K562 (cell line): ENCODE results near the gene SNRNP70. TPM values are rescaled to one million over a fixed set of nuclear protein-coding genes. Genes with fewer than 3 reads are reported as not detected.
A peak's percentile ranks its signal among the peaks of the same experiment; 100 is the strongest.

Experiments used
- BHLHE40 ChIP-seq: IDR thresholded peaks from 2 replicates; pipeline ENCODE4 v1.6.1; 2011; ENCODE audit warnings: low read length, improper control_type of control experiment
- BMI1 ChIP-seq: fragments of 150-350 bp; IDR thresholded peaks from 2 replicates; pipeline ENCODE4 v1.6.1; 2014; ENCODE audit warnings: low read length
- CXXC5 ChIP-seq: fragments of 250-450 bp; sonication (Bioruptor Pico); IDR thresholded peaks from 2 replicates; pipeline ENCODE4 v1.8.0; 2022; ENCODE audit warnings: inconsistent platforms, mild to moderate bottlenecking, moderate library complexity
- DIDO1 ChIP-seq: fragments of 450-650 bp; IDR thresholded peaks from 2 replicates; pipeline ENCODE4 v1.6.1; 2016; ENCODE audit warnings: low read depth, missing biosample characterization, missing genetic modification characterization
- DPF2 ChIP-seq: fragments of 450-650 bp; IDR thresholded peaks from 2 replicates; pipeline ENCODE4 v1.6.1; 2016
- ELF1 ChIP-seq: fragments of 200-800 bp; sonication (Bioruptor generic); IDR thresholded peaks from 2 replicates; pipeline ENCODE4 v1.6.1; 2016; ENCODE audit warnings: missing genetic modification characterization, missing compliant biosample characterization
- FOXK1 ChIP-seq: sonication (generic); formaldehyde crosslinking; IDR thresholded peaks from 2 replicates; pipeline ENCODE4 v1.8.0; 2022; ENCODE audit warnings: missing genetic modification reagents, mild to moderate bottlenecking, borderline replicate concordance
- HIVEP1 ChIP-seq: fragments of 250-450 bp; sonication (Bioruptor Pico); IDR thresholded peaks from 2 replicates; pipeline ENCODE4 v1.4.0; 2020; ENCODE audit warnings: mild to moderate bottlenecking
- HNRNPK ChIP-seq: fragments of 200-400 bp; formaldehyde crosslinking; IDR thresholded peaks from one replicate; pipeline ENCODE4 v1.6.1; 2018; ENCODE audit warnings: mild to moderate bottlenecking, low read depth, low read length; ENCODE audit not compliant: poor library complexity, severe bottlenecking
- IRF1 ChIP-seq: sonication (generic); formaldehyde crosslinking; IDR thresholded peaks from 2 replicates; pipeline ENCODE4 v1.8.0; 2022; ENCODE audit warnings: missing genetic modification reagents, mild to moderate bottlenecking, borderline replicate concordance
- LARP7 ChIP-seq: fragments of 450-650 bp; IDR thresholded peaks from 2 replicates; pipeline ENCODE4 v1.6.1; 2016
- MAFG ChIP-seq: fragments of 450-650 bp; conservative IDR thresholded peaks from 2 replicates; pipeline ENCODE4 v1.6.1; 2016; ENCODE audit warnings: missing genetic modification characterization, missing compliant biosample characterization
- MAFK ChIP-seq: IDR thresholded peaks from 2 replicates; pipeline ENCODE4 v1.6.1; 2011; ENCODE audit warnings: low read length, improper control_type of control experiment
- NBN ChIP-seq: fragments of 450-650 bp; IDR thresholded peaks from 2 replicates; pipeline ENCODE4 v1.6.1; 2016; ENCODE audit warnings: low read depth, mild to moderate bottlenecking
- TBP ChIP-seq: optimal IDR thresholded peaks from 2 replicates; pipeline ENCODE3; 2011; ENCODE audit warnings: low read depth, low read length, improper control_type of control experiment
- TEAD1 ChIP-seq, 2 experiments: fragments of 450-650 bp in 1 of 2; sonication (generic) in 1 of 2; formaldehyde crosslinking; IDR thresholded peaks; 2 replicates each; pipeline versions ENCODE4 v1.4.0 to v1.8.0; 2020 to 2022; ENCODE audit warnings: mild to moderate bottlenecking in 2 of 2, missing genetic modification reagents in 1 of 2
- TEAD2 ChIP-seq: fragments of 450-650 bp; IDR thresholded peaks from 2 replicates; pipeline ENCODE4 v1.6.1; 2016; ENCODE audit warnings: missing genetic modification characterization, control low read depth, missing compliant biosample characterization
- TEAD4 ChIP-seq, 2 experiments: sonication (generic) in 1 of 2; formaldehyde crosslinking in 1 of 2; IDR thresholded peaks; 2 replicates each; pipeline versions ENCODE4 v1.6.1 to v1.8.0; 2012 to 2022; ENCODE audit warnings: borderline replicate concordance in 1 of 2, inconsistent platforms in 1 of 2, low read length in 1 of 2, mild to moderate bottlenecking in 1 of 2, missing genetic modification reagents in 1 of 2
- TSC22D4 ChIP-seq: fragments of 450-650 bp; IDR thresholded peaks from 2 replicates; pipeline ENCODE4 v1.6.1; 2016; ENCODE audit warnings: missing genetic modification characterization, missing biosample characterization, control low read depth
- WHSC1 ChIP-seq: IDR thresholded peaks from one replicate; pipeline ENCODE4 v1.6.1; 2012; ENCODE audit warnings: low read length, control low read depth, inconsistent platforms
- YY1 ChIP-seq, 3 experiments: IDR thresholded peaks; 2 replicates each; pipeline ENCODE4 v1.6.1; 2011; ENCODE audit warnings: low read length in 2 of 3, mild to moderate bottlenecking in 2 of 3, moderate library complexity in 2 of 3, borderline replicate concordance in 1 of 3, control low read depth in 1 of 3, low read depth in 1 of 3; ENCODE audit not compliant: insufficient read depth in 3 of 3, insufficient replicate concordance in 2 of 3, control insufficient read depth in 1 of 3, insufficient read length in 1 of 3; ENCODE audit errors: extremely low read depth in 1 of 3
- ZNF324 ChIP-seq: fragments of 250-450 bp; sonication (Bioruptor Pico); IDR thresholded peaks from 2 replicates; pipeline ENCODE4 v1.4.0; 2020; ENCODE audit warnings: mild to moderate bottlenecking
- ZNF354B ChIP-seq: fragments of 250-450 bp; sonication (Bioruptor Pico); IDR thresholded peaks from 2 replicates; pipeline ENCODE4 v1.4.0; 2020
- ZNF695 ChIP-seq: fragments of 450-650 bp; formaldehyde crosslinking; IDR thresholded peaks from 2 replicates; pipeline ENCODE4 v1.4.0; 2020; ENCODE audit warnings: mild to moderate bottlenecking, moderate library complexity
- polyA plus RNA-seq, 8 experiments: library from polyadenylated mRNA; depleted of rRNA in 4 of 8; stranded (reverse) in 5 of 8; unstranded in 3 of 8; fragments of >200 nt; fragmentation: Nextera tagmentation in 2 of 8; fragmentation: Illumina TruSeq in 1 of 8; extraction: Ambion mirVana in 2 of 8; extraction: Trizol in 1 of 8; gene quantifications; 2 replicates each; pipeline versions ENCODE4 v1.2.1 to v1.2.3, GENCODE V29; 2011 to 2014; ENCODE audit warnings: inconsistent platforms in 1 of 8, missing spikeins in 1 of 8
- total RNA-seq, 7 experiments: library from RNA; depleted of rRNA in 6 of 7; stranded (reverse); fragments of >200 nt in 6 of 7; fragmentation: Illumina TruSeq in 2 of 7; extraction: Trizol in 2 of 7; gene quantifications; 2 replicates each; pipeline versions ENCODE4 v1.2.1 to v1.2.3, GENCODE V29; 2011 to 2021; ENCODE audit warnings: low replicate concordance in 1 of 7
- TF ChIP-seq, protein P1 (sequence below): fragments of 150-350 bp; IDR thresholded peaks from 2 replicates; pipeline ENCODE4 v1.6.1; 2014; ENCODE audit warnings: low read depth, mild to moderate bottlenecking, low read length, borderline replicate concordance

The SNRNP70 gene
- total and polyA plus RNA-seq, 9 of the 15 experiments (the other 6 are each of a cell fraction or from before 2014, with no cell fraction given) = 2.8 to 496 (median 136) TPM

GRCh38 chr19:49085020-49085867 is at the start of gene SNRNP70 (continued):
- TF ChIP-seq CXXC5 (CRISPR knock-in tag) (peak; percentile 89), TEAD2 (tag) (no peak), BMI1 (no peak), YY1 (IDR thresholded peaks at IDR 0.05; ENCODE audit: borderline replicate concordance in 1 of 3, control insufficient read depth in 1 of 3, extremely low read depth in 1 of 3, insufficient read depth in 3 of 3, insufficient read length in 1 of 3, insufficient replicate concordance in 2 of 3, low read depth in 1 of 3, low read length in 2 of 3) (no peak), DPF2 (peak; percentile 52; the same call in 1 of the 2 replicates), HIVEP1 (CRISPR knock-in tag) (peak; percentile 61; the same call in 1 of the 2 replicates), WHSC1 (no peak), MAFG (tag) (no peak), IRF1 (CRISPR knock-in tag) (no peak), TBP (peak; percentile 79), DIDO1 (tag) (peak; percentile 62; the same call in 1 of the 2 replicates), MAFK (no peak), HNRNPK (no peak), NBN (peak; percentile 48; the same call in 1 of the 2 replicates), BHLHE40 (no peak), ELF1 (tag) (peak; percentile 84), FOXK1 (CRISPR knock-in tag) (0 out of 2 replicates have a peak, but pooled peaks have one; percentile 33), ZNF324 (CRISPR knock-in tag) (no peak), ZNF354B (CRISPR knock-in tag) (no peak), LARP7 (0 out of 2 replicates have a peak, but pooled peaks have one; percentile 55), TEAD1 (CRISPR knock-in tag; IDR thresholded peaks at IDR 0.05) (peak in 1 of 2 experiments; percentile 60; a peak in 1 of 4 replicates), TEAD4 (IDR thresholded peaks at IDR 0.05; ENCODE audit: low read length) (no peak), TEAD4 (CRISPR knock-in tag; IDR thresholded peaks at IDR 0.05; ENCODE audit: borderline replicate concordance) (no peak), ZNF695 (CRISPR knock-in tag) (no peak), TSC22D4 (tag) (no peak)
- TF ChIP-seq, protein P1, sequence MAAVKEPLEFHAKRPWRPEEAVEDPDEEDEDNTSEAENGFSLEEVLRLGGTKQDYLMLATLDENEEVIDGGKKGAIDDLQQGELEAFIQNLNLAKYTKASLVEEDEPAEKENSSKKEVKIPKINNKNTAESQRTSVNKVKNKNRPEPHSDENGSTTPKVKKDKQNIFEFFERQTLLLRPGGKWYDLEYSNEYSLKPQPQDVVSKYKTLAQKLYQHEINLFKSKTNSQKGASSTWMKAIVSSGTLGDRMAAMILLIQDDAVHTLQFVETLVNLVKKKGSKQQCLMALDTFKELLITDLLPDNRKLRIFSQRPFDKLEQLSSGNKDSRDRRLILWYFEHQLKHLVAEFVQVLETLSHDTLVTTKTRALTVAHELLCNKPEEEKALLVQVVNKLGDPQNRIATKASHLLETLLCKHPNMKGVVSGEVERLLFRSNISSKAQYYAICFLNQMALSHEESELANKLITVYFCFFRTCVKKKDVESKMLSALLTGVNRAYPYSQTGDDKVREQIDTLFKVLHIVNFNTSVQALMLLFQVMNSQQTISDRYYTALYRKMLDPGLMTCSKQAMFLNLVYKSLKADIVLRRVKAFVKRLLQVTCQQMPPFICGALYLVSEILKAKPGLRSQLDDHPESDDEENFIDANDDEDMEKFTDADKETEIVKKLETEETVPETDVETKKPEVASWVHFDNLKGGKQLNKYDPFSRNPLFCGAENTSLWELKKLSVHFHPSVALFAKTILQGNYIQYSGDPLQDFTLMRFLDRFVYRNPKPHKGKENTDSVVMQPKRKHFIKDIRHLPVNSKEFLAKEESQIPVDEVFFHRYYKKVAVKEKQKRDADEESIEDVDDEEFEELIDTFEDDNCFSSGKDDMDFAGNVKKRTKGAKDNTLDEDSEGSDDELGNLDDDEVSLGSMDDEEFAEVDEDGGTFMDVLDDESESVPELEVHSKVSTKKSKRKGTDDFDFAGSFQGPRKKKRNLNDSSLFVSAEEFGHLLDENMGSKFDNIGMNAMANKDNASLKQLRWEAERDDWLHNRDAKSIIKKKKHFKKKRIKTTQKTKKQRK = no peak
